ENCODE measurements around the gene FAM24A. TPM values are rescaled to one million over a fixed set of nuclear protein-coding genes. Genes with fewer than 3 reads are reported as not detected.

FAM24A gene
- total RNA-seq, 1 donor from 2014 or later, result not detected

- no peaks in the 10 kb centered on the region for H3K9me3 ChIP-seq (replicated peaks)
Measured at GRCh38 chr10:122875843-122876466, 34.5 kb upstream of the FAM24A start.

DNA sequence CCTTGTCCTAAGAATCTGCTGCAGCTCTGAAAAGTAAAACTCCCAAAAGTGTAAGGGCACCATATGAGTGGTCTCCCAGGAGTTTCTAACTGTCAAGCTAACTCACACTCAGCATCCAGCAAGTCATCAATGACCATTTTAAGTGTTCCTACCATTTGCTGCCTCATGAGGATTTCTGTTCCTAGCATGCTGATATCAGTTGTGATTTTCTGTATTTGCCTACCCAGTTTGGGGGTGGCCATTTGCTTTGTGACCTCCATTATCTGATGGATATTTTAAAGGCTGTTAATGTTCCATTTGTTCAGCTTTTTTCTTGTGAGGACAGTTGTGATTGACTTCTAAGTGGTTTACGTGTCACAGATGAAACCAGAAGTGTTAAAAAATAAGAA, 33.9 kb upstream of the FAM24A start:
- H3K4me1 ChIP-seq, result peaks cover 17% of the 10 kb centered on the region
- H3K9me3 ChIP-seq (replicated peaks), result no peaks in the 10 kb centered on the region
- no peak for DNase-seq
- intact Hi-C loops (cut with micrococcal nuclease), result no loop called here
- no peak overlapping the region for H3K4me3 ChIP-seq
- no peak overlapping the region for H3K27ac ChIP-seq (replicated peaks)
- H3K36me3 ChIP-seq, result no peaks in the 10 kb centered on the region
- no peak for TF ChIP-seq CTCF (IDR thresholded peaks at IDR 0.05; ENCODE audit: borderline replicate concordance)
- peaks cover 26% of the 10 kb centered on the region for H3K27me3 ChIP-seq (ENCODE audit: low read depth)

More at GRCh38 chr10:122875843-122876466, 34.5 kb upstream of the FAM24A start:
- no peak for DNase-seq
- peaks cover 21% of the 10 kb centered on the region for H3K27me3 ChIP-seq (ENCODE audit: low read depth)
- no peak overlapping the region for H3K27ac ChIP-seq (replicated peaks)
- H3K4me1 ChIP-seq, result peaks cover 17% of the 10 kb centered on the region
- no peaks in the 10 kb centered on the region for H3K36me3 ChIP-seq
- intact Hi-C loops (cut with micrococcal nuclease), result no loop called here
- no peak overlapping the region for H3K4me3 ChIP-seq
- no peak for TF ChIP-seq CTCF (IDR thresholded peaks at IDR 0.05; ENCODE audit: borderline replicate concordance)

DNA sequence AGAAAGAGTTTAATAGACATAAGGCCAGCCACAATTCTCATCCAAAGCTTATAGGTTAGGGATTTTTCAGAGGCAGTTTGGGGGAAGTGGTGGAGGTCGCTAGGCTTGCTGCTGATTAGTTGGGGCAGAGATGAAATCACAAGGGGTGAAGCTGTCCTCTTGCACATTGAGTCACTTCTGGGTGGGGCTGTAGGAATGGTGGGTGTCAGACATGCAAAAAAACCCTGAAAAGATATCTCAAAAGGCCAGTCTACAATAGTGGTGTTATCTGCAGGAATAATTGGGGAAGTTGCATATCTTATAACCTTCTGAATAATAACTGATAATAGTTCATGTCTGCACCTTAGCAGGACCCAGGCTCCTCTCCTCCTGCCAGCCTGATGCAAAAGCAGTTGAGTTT, 33.1 kb upstream of the FAM24A start:
- Histone ChIP-seq H3K27ac (replicated peaks) (no peak overlapping the region), H3K27me3 (ENCODE audit: low read depth) (peaks cover 33% of the 10 kb centered on the region), H3K4me1 (peaks cover 17% of the 10 kb centered on the region), H3K36me3 (no peaks in the 10 kb centered on the region), H3K4me3 (no peak overlapping the region), H3K9me3 (replicated peaks) (no peaks in the 10 kb centered on the region)
- intact Hi-C loops (cut with micrococcal nuclease), result no loop called here
- no peak for DNase-seq
- no peak for TF ChIP-seq CTCF (IDR thresholded peaks at IDR 0.05; ENCODE audit: borderline replicate concordance)

DNA sequence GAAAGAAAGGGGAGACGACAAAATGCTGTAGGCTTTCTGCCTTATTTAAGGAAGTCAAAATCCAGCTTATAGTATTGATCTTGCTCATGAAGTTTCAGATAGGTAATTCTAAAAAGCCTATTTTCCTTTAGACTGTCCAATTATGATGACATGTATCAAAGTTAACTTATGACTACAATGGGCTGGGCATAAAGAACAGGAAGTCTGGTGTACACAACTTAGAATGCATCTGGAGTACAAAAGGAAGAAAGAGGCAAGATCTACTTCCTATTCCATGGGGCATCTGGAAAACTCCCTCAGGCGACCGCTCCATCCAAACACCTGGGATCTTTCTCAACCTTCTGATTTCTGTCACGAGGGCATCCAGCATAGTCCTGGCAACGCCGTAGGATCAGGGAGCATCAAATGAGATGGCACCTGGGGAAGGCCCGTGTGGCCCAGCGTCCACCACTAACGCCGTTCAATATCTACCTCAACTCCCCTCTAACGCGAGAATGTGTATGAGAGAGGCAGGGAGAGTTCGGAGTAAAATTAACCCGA, 31.5 kb upstream of the FAM24A start:
- intact Hi-C loops (cut with micrococcal nuclease), result no loop called here
- H3K36me3 ChIP-seq, result no peaks in the 10 kb centered on the region
- no peak for DNase-seq
- peak overlapping the region; percentile 78 for H3K4me3 ChIP-seq
- H3K27ac ChIP-seq (replicated peaks), result peak overlapping the region; percentile 45
- TF ChIP-seq CTCF (IDR thresholded peaks at IDR 0.05; ENCODE audit: borderline replicate concordance), result no peak
- H3K9me3 ChIP-seq (replicated peaks), result no peaks in the 10 kb centered on the region
- peaks cover 17% of the 10 kb centered on the region for H3K4me1 ChIP-seq
- H3K27me3 ChIP-seq (ENCODE audit: low read depth), result peaks cover 38% of the 10 kb centered on the region

DNA sequence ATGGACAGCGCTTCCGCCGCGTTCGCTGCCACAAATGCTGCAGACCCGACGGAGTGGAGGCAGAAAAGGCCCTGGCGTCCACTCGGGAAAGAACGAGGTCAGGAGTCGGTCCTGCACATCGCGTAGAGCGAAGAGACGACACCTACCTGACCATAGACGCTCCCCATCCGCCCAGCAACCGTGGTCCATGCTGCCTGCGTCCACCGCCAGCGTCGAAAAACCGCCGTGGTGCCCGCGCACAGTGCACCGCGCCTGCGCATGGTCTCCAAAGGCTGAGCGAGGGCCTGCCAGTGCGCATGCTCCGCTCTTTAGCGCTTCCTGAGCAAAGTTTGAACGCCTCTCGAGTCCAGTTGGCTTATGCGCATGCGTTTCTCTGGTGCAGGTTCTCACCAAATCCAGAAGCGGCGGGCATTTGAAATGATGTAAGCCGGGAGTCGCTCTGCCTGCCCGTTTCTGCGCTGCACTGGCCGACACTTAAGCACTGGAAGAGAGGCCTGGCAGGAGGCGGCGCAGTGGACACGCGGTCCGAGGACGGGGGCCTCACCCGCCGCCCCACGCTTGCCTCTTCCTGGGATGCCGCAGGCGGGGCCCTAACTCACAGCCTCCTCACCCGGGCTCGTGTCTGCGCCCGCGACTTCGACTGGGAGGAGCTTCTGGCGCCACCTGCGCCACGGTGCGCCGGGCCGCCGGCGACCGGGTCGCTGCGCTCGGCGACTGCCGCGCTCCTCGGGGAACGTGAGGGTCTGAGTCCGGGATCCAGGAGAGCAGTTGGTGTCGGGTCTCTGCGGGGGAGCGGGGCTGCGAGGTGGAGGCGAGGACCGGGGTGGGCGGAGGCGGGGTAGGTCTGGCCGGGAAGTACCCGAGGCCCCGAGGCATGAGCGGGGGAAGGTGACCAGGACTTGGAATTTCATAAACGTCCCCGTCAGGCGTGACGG, 30.8 kb upstream of the FAM24A start, which contains the start of gene FAM24B:
FAM24B (minus strand) TSS at position 243 of the 935 bp plus-strand sequence. CDS start 29,066 bp downstream, outside the sequence.
- intact Hi-C loops (cut with micrococcal nuclease), result no loop called here
- Histone ChIP-seq H3K27me3 (ENCODE audit: low read depth) (peaks cover 38% of the 10 kb centered on the region), H3K4me3 (peak within 1 kb of the TSS; percentile 78), H3K4me1 (peaks cover 17% of the 10 kb centered on the region), H3K27ac (replicated peaks) (peak within 1 kb of the TSS; percentile 45), H3K9me3 (replicated peaks) (no peaks in the 10 kb centered on the region), H3K36me3 (no peaks in the 10 kb centered on the region)
- peak; percentile 90 for DNase-seq
- TF ChIP-seq CTCF (IDR thresholded peaks at IDR 0.05; ENCODE audit: borderline replicate concordance), result no peak

Measured in left ventricle myocardium inferior (tissue), 1 donor.